Hepatocyte (in vitro differentiated cells): Measurements from ENCODE around the gene TOB2.

Experiments used
- CTCF ChIP-seq: fragments of 200-600 bp; sonication (generic); IDR thresholded peaks from 2 replicates; pipeline ENCODE4 v1.5.1; 2016; ENCODE audit warnings: antibody characterized with exemption, mild to moderate bottlenecking; ENCODE audit not compliant: poor library complexity
- EZH2 ChIP-seq: fragments of 200-600 bp; sonication (generic); IDR thresholded peaks from 2 replicates; pipeline ENCODE4 v1.6.1; 2016; ENCODE audit warnings: antibody characterized with exemption, mild to moderate bottlenecking, borderline replicate concordance

- TF ChIP-seq EZH2, result no peak
- TF ChIP-seq CTCF, result no peak
Observed at GRCh38 chr22:41415554-41415953, 31.0 kb downstream of the TOB2 start.
